Choroid plexus epithelial cell (primary cell): ENCODE results near the gene HEMK1.

Source experiments
- DNase-seq: peaks from one replicate; pipeline ENCODE4 v3.0.0-alpha.2; 2010; ENCODE audit warnings: low read depth
- H3K4me3 ChIP-seq: 2 replicates; pipeline ENCODE4 v1.5.1; 2011; ENCODE audit warnings: low read depth, mild to moderate bottlenecking, control low read depth, low read length, moderate library complexity
- CTCF ChIP-seq: conservative IDR thresholded peaks from 2 replicates; pipeline ENCODE4 v1.5.1; 2011; ENCODE audit warnings: low read depth, mild to moderate bottlenecking, control low read depth, inconsistent platforms, low read length, moderate library complexity

Gene HEMK1

DNA sequence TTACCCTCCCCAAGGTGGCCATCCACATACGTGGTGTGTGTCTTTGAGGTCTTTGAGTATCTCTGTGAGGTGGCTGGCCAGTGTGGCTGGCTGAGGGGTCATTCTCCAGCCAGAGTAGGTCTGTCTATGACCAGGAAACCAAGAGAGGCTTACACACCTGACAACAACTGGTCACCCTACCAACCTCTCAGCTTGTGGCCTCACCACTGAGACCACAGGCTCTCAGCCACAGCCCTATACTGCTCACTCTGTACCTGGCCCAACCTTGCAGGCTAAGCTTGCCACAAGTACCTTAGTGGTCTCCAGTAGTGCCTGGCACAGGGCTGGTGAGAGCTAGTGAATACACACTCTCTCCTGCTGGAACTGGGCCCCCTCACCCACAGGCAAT, 5.1 kb downstream of the HEMK1 start:
- no peak for DNase-seq
- no peak overlapping the region for H3K4me3 ChIP-seq
- no peak for TF ChIP-seq CTCF

- no peak for TF ChIP-seq CTCF
- DNase-seq, result no peak
- H3K4me3 ChIP-seq, result no peak overlapping the region
These were observed 6.0 kb downstream of the HEMK1 start for GRCh38 chr3:50575372-50575771.

GRCh38 chr3:50577348-50577747, 8.0 kb downstream of the HEMK1 start:
- H3K4me3 ChIP-seq, result no peak overlapping the region
- DNase-seq, result no peak
- TF ChIP-seq CTCF, result no peak

GRCh38 chr3:50580683-50581458, 11.5 kb downstream of the HEMK1 start:
- TF ChIP-seq CTCF, result peak; percentile 33
- no peak for DNase-seq
- H3K4me3 ChIP-seq, result no peak overlapping the region

DNA sequence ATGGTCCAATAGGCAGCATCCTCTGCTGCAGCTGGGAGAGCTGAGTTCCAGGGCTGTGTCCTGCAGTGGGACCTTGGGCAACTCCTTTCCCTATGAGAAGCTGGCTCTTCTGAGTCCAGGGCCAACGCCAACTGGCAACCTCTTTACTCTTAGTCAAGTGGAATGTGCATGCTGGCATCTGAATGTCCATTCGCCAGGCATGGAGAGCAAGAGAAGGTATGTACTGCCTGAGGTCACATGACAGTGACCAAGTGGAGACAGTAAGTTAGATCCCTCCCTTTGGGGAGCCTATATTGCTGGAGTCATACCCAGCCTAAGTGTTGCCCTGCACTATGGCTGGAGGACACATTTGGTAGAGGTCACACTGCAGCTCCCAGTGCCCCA, 12.1 kb downstream of the HEMK1 start:
- no peak for DNase-seq
- no peak for TF ChIP-seq CTCF
- H3K4me3 ChIP-seq, result no peak overlapping the region

GRCh38 chr3:50582083-50582482, 12.8 kb downstream of the HEMK1 start:
- no peak for DNase-seq
- H3K4me3 ChIP-seq, result no peak overlapping the region
- no peak for TF ChIP-seq CTCF

- H3K4me3 ChIP-seq, result no peak overlapping the region
- DNase-seq, result no peak
- TF ChIP-seq CTCF, result no peak
These were observed 14.6 kb downstream of the HEMK1 start for GRCh38 chr3:50583897-50584296.
